ENCODE data around the gene DEFB126.

- no peak for TF ChIP-seq HNF1A (IDR thresholded peaks at IDR 0.05; ENCODE audit: low read depth)
- no peak for TF ChIP-seq HNF1A (CRISPR knock-in tag; IDR thresholded peaks at IDR 0.05; ENCODE audit: borderline replicate concordance)
- TF ChIP-seq EZH2 (conservative IDR thresholded peaks at IDR 0.05; ENCODE audit: low read depth, low read length) = no peak
Measured at GRCh38 chr20:145877-146276, 3.5 kb downstream of the DEFB126 start.

Measured in HepG2 (cell line).